Adrenal gland (tissue), 5 donors: ENCODE measurements around the gene DCLRE1A.

ENCODE experiments used
- CTCF ChIP-seq, 6 experiments: fragments of 450-650 bp in 4 of 6; fragments of 200-600 bp in 2 of 6; sonication (generic) in 1 of 6; IDR thresholded peaks; 1 replicate in 5 of 6; 2 replicates in 1 of 6; pipeline versions ENCODE4 v1.5.1 to v1.8.0; 2016 to 2021; ENCODE audit warnings: antibody characterized with exemption in 6 of 6, mild to moderate bottlenecking in 2 of 6, moderate library complexity in 1 of 6
- POLR2A ChIP-seq, 2 donors: fragments of 450-650 bp; IDR thresholded peaks; one replicate each; pipeline ENCODE4 v1.6.1; 2017; ENCODE audit warnings: antibody characterized with exemption in 2 of 2, mild to moderate bottlenecking in 2 of 2, moderate library complexity in 1 of 2
- donor health status: DM: no; HTN: no; CAD: no.

DNA sequence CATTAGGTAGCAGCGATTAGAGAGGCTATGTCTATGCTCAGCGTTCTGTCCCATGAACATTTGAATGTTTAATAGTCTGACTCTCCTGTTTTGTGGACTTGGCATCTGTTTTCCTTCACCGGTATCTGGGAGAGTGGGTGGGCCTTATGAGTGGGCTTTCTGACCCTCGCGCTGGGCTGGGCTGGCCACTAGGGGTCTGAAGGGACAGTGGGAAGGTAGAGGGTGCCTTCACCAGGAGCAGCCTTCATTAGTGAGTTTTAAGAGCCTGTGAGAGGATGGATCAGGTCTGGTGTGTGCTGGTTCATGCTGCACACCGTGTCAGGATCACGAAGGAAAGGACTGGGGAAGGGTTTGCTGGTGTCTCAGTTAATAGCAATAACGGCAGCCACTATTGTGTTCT is 33.4 kb downstream of the DCLRE1A start:
- TF ChIP-seq CTCF (IDR thresholded peaks at IDR 0.05) (no peak), POLR2A (IDR thresholded peaks at IDR 0.05) (no peak)
